Frontal cortex (tissue), 4 donors: Measurements from ENCODE around the gene SSTR4. TPM values are rescaled to one million over a fixed set of nuclear protein-coding genes. Genes with fewer than 3 reads are reported as not detected.

ENCODE experiments used
- DNase-seq, 2 donors: peaks; one replicate each; pipeline ENCODE4 v3.0.0; 2012; ENCODE audit warnings: low spot score in 2 of 2
- FAIRE-seq: peaks from 2 replicates; lab custom pipeline; 2012; peaks lifted over from hg19 to GRCh38; lab: Jason Lieb, UNC
- total RNA-seq: library from RNA; depleted of rRNA; stranded (reverse); fragments of >200 nt; gene quantifications from one replicate; pipeline ENCODE4 v1.2.3, GENCODE V29; 2014
- donor health status: control.
- donor health status: control.
- donor health status: control.

The SSTR4 gene
- total RNA-seq, 1 donor from 2014 or later, result 0.41 TPM

- DNase-seq, result no peak
- no peak for FAIRE-seq
Observed at GRCh38 chr20:23061262-23061661, 26.1 kb downstream of the SSTR4 start.

- no peak for FAIRE-seq
- no peak for DNase-seq
Observed at GRCh38 chr20:23061734-23062561, 26.8 kb downstream of the SSTR4 start.

GRCh38 chr20:23062632-23063031 lies 27.5 kb downstream of the SSTR4 start:
- DNase-seq (no peak), FAIRE-seq (no peak)

GRCh38 chr20:23063168-23063567 lies 28.1 kb downstream of the SSTR4 start:
- FAIRE-seq, result no peak
- no peak for DNase-seq

GRCh38 chr20:23063581-23063980 lies 28.5 kb downstream of the SSTR4 start:
- DNase-seq (no peak), FAIRE-seq (no peak)

GRCh38 chr20:23065266-23066201 lies 30.4 kb downstream of the SSTR4 start:
- DNase-seq (no peak), FAIRE-seq (no peak)

- no peak for FAIRE-seq
- no peak for DNase-seq
Observed at GRCh38 chr20:23066772-23067171, 31.7 kb downstream of the SSTR4 start.

- FAIRE-seq, result no peak
Observed at GRCh38 chr20:23068283-23068682, 33.2 kb downstream of the SSTR4 start.

GRCh38 chr20:23069108-23069507 lies 34.0 kb downstream of the SSTR4 start:
- FAIRE-seq (no peak), DNase-seq (no peak)

More at GRCh38 chr20:23068283-23068682, 33.2 kb downstream of the SSTR4 start:
- no peak for DNase-seq

- DNase-seq, result no peak
- FAIRE-seq, result no peak
Observed at GRCh38 chr20:23071398-23071797, 36.3 kb downstream of the SSTR4 start.

GRCh38 chr20:23071996-23072395 lies 36.9 kb downstream of the SSTR4 start:
- DNase-seq (no peak), FAIRE-seq (no peak)

- FAIRE-seq (no peak), DNase-seq (no peak)
Observed at GRCh38 chr20:23072892-23073586, 37.9 kb downstream of the SSTR4 start.

GRCh38 chr20:23074052-23074451 lies 38.9 kb downstream of the SSTR4 start:
- DNase-seq, result no peak
- FAIRE-seq, result no peak

GRCh38 chr20:23077277-23077676 lies 42.2 kb downstream of the SSTR4 start:
- FAIRE-seq, result no peak
- no peak for DNase-seq

- DNase-seq (no peak), FAIRE-seq (no peak)
Observed at GRCh38 chr20:23078351-23079015, 43.4 kb downstream of the SSTR4 start.

- FAIRE-seq, result no peak
- DNase-seq, result no peak
Observed at GRCh38 chr20:23079016-23079351, 43.9 kb downstream of the SSTR4 start.

- FAIRE-seq (no peak), DNase-seq (no peak)
Observed at GRCh38 chr20:23079926-23080325, 44.8 kb downstream of the SSTR4 start.

- DNase-seq, result no peak
- FAIRE-seq, result no peak
Observed at GRCh38 chr20:23080521-23080920, 45.4 kb downstream of the SSTR4 start.

GRCh38 chr20:23081263-23081819 lies 46.2 kb downstream of the SSTR4 start:
- FAIRE-seq, result no peak
- DNase-seq, result no peak
